ENCODE results near the gene PRICKLE4. TPM values are rescaled to one million over a fixed set of nuclear protein-coding genes. Genes with fewer than 3 reads are reported as not detected.

The PRICKLE4 gene
- total RNA-seq, 1 experiment from 2014 or later: 0.70 TPM

GRCh38 chr6:41731561-41732086 lies 49.0 kb upstream of the PRICKLE4 start:
- Histone ChIP-seq H3K79me1 (ENCODE audit: insufficient read depth, low read depth, low read length, poor library complexity, severe bottlenecking) (no peaks in the 10 kb centered on the region), H4K20me1 (ENCODE audit: control insufficient read depth, insufficient read depth, insufficient read length) (no peaks in the 10 kb centered on the region), H2BK20ac (ENCODE audit: low read depth, low read length, poor library complexity, severe bottlenecking) (no peak overlapping the region), H2BK12ac (ENCODE audit: insufficient read length, low read depth, low read length) (no peak overlapping the region), H2AK5ac (ENCODE audit: insufficient read length, low read length) (no peak overlapping the region), H3K27me3 (ENCODE audit: insufficient read depth, low read length) (no peaks in the 10 kb centered on the region), H3K27ac (ENCODE audit: insufficient read length, low read depth, low read length) (no peak overlapping the region), H3T11ph (ENCODE audit: low read length) (no peak overlapping the region), H3K4me2 (ENCODE audit: insufficient read depth, insufficient read length, low read length) (no peak overlapping the region), H3K4ac (ENCODE audit: low read depth, low read length) (no peak overlapping the region), H3K56ac (ENCODE audit: insufficient read length, low read depth, low read length) (no peak overlapping the region), H3K14ac (ENCODE audit: insufficient read depth, low read length) (no peak overlapping the region), H3K18ac (ENCODE audit: insufficient read length, low read depth, low read length) (no peak overlapping the region), H3K9ac (ENCODE audit: extremely low read depth, insufficient read length, low read length) (no peak overlapping the region), H4K8ac (replicated peaks; ENCODE audit: insufficient read length, low read depth, low read length) (no peak overlapping the region), H2BK5ac (ENCODE audit: insufficient read length, low read length) (no peak overlapping the region), H3K23me2 (ENCODE audit: insufficient read length, low read depth, low read length, poor library complexity, severe bottlenecking) (peaks cover 12% of the 10 kb centered on the region), H3K9me3 (ENCODE audit: control insufficient read depth, low read depth, low read length) (no peaks in the 10 kb centered on the region), H2AFZ (ENCODE audit: low read length) (no peak overlapping the region), H3K79me2 (ENCODE audit: insufficient read depth, low read length) (no peaks in the 10 kb centered on the region), H3K4me1 (ENCODE audit: insufficient read depth, low read length) (peaks cover 11% of the 10 kb centered on the region; the same call in 1 of the 2 replicates), H4K91ac (ENCODE audit: insufficient read length, low read depth, low read length) (no peak overlapping the region), H2BK120ac (ENCODE audit: low read depth, low read length, poor library complexity, severe bottlenecking) (no peak overlapping the region), H3K23ac (ENCODE audit: insufficient read length, low read depth, low read length) (no peak overlapping the region), H2BK15ac (ENCODE audit: low read depth, low read length) (no peak overlapping the region), H4K5ac (ENCODE audit: insufficient read length, low read depth, low read length) (no peak overlapping the region)
- H3K27me3 Mint-ChIP-seq (ENCODE audit: low read depth): peaks cover 34% of the 10 kb centered on the region
- no peak for TF ChIP-seq CTCF (conservative IDR thresholded peaks at IDR 0.05)
- DNase-seq: no peak
- H3K4me1 Mint-ChIP-seq: peaks cover 52 to 57% of the 10 kb centered on the region in 2 experiments
- no peak overlapping the region for H3K27ac Mint-ChIP-seq
- no peaks in the 10 kb centered on the region; a peak in 1 of 5 replicates for H3K9me3 Mint-ChIP-seq
- H3K36me3 Mint-ChIP-seq (ENCODE audit: insufficient read depth in 1 of 3, low read depth in 3 of 3): no peaks in the 10 kb centered on the region
- H3K4me3 Mint-ChIP-seq: no peak overlapping the region
- WGBS (ENCODE audit: extremely low coverage, insufficient read length, low lambda C conversion rate): no CpG with 5 or more reads among the region's 7 CpGs
